NOMO-1 treated with DMSO at 0.1 percent for 48 hours (cell line): ENCODE results near the gene RASA3.

Experiments used
- DNase-seq: peaks from one replicate; lab custom pipeline; 2025; ENCODE audit not compliant: unreplicated experiment; lab: John Stamatoyannopoulos, UW

The RASA3 gene

DNA sequence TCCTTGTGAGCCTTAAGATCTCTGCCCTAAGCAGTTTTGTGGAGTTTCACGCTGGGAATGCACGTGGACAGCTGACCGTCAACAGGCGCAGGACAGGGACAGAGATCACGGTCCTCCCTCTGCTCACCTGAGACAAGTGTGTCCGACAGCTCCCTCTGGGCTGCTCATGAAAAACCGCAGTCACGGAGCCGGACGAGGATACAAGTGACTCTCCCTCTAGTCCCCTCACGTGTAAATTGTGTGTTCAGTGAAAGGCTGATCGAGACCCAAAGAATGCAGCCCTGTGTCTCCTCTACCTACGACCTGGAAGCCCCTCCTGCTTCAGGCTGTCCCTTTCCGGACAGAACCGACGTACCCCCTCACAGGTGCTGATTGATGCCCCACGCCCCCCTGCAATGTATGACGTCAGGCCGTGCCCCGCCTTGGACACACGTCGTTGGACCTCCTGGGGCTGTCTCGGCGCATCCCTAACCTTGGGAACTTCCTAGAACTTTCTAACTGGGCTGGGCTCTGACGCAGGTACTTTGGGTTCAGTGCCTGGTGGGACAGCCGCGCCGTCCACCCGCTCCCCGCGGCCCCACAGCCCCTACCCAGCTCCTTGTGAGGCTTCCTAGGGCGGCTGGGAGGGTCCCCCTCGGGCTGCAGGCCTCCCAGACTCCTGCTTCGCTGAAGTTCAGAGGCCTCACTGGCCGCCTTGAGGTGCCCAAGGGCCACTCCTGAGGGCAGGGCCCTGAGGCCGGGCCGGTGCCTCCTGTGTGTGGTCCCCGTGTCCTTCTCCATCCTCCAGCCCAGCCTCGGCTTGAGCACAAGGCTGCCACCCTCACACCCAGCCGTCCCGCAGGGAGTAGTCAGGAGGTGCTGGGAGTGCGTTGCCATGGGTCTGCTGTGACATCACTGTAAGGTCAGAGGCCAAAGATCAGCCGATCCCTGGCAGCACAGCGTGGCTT is 158.9 kb downstream of the RASA3 start, which contains the start of gene C13orf46:
Gene C13orf46, minus strand, starts transcription at position 859 of the 947 bp plus-strand sequence. Its CDS starts 79 bp downstream, at position 780.
- DNase-seq: no peak

DNA sequence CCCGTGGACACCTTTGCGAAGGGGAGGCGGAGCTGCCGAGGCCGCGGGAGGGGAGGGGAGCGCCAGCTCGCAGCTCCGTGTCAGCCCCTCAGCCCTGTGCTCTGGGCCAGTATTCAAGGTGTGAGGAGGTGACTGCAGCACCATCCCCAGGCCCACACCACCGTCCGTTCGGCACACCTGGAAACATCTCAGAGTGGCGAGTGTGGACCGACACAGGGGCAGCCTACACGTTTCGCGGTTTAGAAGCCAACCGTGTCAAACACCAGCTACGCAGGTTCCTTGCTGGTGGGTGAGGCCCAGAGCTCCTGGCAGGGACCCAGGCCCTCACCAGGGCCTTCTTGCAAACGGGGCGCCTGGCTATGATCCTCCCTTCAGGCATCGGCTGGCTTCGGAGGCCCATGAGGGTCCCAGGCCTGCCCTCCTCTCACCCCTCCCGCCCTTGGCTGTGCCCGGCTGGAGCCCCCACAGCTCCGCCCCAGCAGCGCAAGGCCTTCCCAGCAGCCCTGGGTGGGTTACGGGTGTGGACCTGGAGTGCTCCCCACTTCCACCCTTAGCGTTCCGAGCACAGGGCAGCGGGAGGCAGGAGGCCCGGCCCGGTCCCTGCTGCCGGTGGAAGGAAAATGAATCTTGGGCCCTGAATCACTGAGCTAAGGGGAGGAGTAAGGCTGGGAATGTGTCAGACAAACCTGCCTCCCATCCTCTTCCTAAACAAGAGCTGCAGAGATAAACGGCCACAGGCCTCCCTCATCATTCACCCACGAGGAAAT is 159.8 kb downstream of the RASA3 start:
- DNase-seq: no peak

DNA sequence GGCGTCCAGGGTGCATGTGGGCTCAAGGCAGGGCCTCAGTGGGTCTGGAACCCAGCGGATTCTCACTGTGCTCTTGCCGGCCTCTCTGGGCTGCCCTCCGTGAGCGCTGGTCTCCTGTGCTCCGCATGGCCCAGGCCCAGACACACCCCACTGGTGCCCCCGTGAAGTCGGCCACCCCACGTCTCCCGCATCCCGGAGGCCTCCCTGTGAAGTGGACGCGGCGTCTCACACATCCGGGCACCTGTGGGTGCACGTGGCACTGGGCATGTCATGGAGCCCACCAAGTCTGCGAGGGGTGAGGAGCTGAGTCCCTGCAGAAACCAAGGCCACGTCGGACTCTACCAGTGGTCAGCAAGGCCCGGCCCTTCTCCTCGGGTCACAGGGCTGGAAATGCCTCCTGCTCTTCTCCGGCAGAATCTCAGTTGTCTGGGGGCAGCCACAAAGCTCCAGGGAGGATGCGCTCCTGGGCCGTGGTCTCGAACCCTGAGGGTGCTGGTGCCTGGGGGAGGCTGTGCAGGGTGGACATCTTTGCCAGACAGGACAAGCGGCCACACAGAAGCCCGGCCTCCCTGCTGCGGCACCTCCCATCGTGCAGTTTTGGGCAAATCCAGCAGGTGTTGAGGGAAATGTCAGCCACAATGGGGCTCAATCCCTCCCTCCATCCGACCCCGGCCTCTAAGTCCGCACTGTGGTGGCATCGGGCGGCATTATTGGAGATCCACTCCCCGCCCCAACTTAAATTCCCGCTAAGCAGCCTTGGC is 160.8 kb downstream of the RASA3 start:
- no peak for DNase-seq

DNA sequence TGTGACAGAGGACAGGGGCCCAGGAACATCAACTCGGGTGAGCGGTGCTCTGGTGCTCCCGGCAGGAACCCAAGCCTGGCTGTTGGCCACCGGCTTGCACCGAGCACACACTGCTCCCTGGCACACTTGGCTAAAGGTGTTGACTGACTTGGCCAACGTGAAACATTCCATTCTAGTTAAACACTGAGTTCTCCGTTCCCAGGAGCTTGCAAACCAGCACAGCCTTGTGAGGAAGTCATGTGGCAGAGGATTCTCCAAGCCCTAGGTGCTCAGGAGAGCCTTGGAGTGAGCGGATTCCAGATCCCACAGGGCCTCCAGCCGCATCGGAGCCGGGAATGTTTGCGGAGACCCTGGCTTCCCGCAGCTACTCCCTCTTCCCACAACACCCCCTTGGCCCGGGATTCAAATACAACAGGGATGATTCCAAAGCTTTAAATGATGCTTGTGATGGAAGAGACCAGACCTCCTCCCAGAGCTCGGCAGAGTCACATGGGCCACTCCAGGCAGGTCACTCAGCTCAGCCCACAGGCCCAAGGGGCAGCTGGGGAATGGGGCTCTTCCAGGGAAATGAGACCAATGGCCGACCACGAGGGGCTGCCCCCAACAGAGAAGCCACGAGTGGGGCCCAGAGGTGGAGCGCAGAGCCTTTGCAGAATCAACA is 161.5 kb downstream of the RASA3 start:
- DNase-seq: no peak

DNA sequence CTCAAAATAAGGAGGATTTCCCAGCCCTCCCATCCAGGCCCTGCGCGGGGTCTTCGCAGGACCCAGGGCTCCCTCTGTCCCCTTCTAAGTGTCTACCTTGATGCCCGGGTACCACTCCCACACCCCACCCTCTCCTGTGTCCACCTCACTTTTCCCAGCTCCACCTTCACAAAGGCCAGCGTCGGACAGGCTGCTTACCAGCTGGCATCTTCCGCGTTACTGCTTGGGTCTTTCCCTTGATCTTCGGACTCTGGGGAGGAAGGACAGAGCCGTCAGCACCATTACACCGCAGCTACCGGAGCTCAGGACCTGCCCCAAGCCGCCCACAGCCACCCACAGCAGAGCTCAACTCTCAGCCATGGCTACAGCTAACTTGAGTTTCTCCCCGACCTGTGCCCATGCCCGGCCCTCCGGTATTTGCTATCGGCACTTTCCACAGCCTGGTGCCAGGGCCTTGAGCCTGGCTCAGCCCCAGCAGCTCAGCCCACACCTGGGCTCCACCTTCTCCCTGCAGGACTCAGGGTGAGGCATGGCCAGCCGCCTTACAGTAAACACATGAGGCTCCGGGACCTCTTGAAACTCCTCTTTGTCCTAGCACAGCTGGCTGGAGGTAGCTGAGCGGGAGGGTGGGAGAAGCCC is 162.3 kb downstream of the RASA3 start:
- no peak for DNase-seq

DNA sequence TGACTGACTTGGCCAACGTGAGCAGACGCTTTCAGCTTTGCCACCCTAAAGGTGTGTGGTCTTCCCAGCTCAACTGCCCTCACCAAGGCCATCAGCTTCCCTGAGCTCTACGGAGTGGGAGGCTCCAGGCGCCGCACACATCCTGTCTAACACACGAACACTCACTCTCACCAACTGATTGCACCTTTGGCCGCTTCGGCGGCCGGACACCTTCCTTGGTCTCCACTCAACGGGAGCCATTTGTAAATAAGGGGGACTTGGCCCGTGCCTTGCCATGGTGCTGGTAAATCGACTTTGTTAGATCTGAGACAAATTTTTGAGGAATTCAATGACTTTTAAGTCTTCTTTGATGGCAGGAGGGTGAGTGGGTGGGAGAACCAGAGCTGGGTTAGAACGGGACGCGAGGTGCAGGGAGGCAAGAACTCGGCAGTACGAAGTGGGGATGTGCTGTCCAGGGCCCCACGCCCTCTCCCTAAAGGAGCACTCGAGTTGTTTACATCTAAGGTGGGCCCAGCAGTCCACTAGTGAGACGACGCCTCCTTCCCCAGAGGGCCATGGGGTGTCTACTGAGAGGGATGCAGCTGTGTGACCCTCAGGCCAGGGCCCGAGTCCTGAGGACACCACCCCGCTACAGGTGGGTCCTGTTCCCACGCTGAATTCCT is 163.0 kb downstream of the RASA3 start:
- no peak for DNase-seq

DNA sequence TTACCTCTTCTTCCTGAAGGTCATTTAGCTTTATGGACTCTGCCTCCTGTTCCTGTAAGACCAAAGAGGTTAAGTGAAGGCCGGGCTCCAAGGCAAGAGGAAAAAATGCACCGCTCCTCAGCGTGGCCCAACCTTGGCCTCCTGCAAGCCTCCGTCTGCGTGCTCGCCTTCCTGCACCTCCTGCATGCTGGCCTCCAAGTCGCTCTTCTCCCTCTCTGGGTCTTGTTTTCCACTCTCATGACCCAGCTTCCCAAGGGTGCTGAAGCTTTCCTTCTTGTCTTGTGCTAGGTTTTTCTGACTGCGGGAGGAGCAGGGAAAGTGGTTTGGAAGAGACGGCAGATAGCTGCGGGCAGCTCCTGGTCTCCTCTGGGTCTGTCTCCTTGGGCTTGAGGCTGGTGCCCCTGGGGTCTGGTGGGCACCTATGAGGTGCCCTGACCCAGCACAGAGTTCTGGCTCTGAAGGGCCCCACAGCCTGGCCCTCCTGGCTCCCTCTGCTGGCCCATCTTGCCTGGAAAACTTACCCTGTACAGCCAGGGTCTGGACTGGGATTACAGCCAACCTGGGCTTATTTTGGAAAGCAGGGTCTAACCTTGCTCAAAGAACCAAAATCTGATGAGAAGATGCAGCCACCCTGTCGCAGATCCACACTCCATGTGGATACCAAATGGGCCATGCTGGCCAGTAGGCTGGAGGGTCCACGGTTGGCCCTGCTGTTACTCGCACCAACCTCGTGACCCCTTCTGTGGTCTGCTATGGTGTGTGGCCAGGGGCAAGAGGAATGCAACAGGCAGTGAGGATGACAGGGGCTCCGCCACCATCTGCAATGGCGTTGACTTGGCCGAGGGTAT is 163.7 kb downstream of the RASA3 start:
- DNase-seq: no peak

DNA sequence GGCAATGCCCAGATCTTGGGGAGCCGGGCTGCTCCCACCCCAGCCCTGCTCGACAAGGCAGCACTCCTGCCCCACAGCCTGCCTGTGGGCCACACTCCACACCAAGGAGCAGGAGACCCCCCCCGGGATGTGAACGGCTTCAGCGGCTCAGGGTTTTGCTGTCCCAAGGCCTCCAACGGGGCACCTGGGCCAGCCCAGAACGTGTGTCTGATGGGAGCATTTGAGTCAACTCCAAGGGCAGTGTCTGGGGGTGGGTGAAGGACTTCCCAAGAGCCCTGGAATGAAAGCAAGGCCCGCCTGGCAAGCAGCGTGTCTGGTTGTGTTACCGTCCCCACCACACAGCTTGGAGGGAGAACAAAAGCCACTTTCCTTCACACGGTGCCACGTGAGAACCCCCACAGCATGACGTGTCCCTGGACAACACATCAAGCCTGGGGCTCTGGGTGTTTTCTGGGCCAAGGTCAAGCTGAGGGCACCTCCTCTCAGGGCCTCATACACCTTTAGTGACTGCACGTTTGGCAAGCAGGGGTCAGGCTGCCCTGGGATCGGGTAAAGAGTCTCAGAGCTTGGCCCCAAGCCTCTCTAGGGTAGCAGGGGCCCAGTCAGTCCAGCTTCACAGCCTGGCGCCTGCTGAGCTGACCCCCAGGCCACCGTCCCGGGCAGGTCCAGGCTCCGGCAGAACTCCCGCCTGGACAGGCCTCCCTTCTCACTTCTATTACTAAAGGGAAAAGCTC is 164.5 kb downstream of the RASA3 start:
- DNase-seq: no peak

DNA sequence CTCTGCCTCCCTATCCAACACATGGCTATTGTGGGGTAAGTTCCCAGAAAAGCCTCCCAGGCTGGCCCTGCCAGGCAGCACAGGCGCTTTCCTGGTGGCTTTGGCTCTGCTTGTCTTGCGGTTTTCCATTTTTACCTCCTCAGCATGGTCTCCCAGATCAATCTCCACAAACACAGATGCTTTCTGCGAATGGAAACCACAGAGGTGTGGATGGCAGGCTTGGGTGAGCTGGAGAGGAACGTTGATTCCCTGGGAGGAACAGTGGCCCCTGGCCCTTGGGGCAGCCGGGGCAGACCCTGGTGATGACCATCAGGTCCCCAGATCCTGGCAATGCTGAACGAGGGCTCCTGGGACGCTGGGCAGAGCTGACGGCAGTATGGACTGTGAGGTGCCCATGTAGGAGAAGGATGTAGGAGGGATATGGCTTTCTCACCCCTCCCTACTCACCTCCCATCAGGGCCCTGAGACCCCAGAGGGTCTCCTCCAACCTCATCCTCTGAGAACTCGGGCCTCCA is 165.2 kb downstream of the RASA3 start:
- no peak for DNase-seq

DNA sequence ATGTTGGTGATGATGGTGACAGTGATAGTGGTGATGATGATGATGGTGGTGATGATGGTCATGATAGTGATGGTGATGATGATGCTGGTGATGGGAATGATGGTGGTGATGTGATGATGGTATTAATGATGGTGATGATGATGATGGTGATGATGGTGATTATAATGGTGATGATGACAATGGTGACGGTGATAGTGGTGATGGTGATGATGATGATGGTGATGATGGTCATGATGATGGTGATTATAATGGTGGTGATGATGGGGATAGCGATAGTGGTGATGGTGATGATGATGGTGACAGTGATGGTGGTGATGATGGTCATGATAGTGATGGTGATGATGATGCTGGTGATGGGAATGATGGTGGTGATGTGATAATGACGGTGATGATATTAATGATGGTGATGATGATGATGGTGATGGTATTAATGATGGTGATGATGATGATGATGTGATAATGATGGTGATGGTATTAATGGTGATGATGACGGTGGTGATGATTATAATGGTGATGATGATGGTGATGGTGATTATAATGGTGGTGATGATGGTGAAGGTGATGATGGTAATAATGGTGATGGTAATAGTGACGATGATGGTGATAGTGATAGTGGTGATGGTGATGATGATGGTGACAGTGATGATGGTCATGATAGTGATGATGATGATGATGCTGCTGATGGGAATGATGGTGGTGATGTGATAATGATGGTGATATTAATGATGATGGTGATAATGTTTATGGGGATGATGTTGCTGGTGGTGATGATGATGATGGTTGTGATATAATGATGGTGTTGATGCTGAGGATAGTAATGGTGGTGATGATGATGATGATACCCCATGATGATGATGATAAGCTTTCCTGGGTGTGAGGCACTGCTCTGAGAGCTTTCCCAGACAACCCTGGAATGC is 166.2 kb downstream of the RASA3 start:
- DNase-seq: no peak

DNA sequence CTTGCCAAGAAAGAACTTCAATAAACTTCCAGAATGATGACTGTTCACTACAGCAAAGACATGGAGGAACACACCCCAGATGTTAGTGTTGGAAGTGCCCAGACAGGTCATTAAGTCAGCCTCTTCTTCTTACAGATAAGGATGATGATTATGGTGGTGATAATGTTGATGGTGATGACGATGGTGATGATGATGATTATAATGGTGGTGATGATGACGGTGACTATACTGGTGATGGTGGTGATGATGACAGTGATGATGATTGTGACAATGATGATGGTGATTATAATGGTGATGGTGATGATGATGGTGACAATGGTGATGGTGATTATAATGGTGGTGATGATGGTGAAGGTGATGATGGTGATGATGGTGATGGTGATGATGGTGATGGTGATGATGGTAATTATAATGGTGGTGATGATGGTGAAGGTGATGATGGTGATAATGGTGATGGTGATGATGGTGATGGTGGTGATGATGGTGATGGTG is 167.0 kb downstream of the RASA3 start:
- DNase-seq: no peak

DNA sequence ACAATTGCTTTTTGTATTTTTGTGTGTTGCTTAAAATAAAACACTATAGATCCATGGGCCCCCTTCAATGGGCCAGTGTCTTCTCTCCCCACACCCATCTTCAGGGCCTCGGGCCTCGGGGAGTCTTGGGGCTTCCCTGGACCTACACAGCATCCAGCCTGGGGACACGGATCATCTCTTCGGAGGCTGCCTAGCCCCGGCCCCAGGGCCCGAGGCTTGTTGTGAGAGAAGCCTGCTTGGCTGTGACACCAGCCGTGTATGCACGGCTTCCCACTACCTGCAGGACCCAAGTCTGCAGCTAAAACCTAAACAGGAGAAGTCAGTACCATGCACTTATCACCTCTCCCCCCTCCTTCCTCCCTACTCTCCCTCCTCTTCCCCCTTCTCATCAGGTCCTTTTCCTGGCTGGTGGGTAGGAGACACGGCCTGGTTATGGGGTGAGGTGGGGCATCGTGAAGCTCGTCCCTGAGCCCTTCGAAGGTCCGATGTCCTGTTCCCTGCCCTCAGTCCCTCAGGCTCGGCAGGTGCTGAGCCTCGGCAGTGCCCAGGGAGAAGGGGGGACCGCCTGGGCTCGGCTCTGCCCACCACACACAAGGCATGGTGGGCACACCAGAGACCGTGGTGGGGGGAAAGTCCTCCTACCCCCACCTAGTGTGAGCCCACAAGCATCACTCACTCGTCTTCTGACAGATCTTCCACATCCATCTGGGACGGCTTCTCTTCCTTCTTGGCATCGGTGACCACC is 168.0 kb downstream of the RASA3 start:
- DNase-seq: no peak

DNA sequence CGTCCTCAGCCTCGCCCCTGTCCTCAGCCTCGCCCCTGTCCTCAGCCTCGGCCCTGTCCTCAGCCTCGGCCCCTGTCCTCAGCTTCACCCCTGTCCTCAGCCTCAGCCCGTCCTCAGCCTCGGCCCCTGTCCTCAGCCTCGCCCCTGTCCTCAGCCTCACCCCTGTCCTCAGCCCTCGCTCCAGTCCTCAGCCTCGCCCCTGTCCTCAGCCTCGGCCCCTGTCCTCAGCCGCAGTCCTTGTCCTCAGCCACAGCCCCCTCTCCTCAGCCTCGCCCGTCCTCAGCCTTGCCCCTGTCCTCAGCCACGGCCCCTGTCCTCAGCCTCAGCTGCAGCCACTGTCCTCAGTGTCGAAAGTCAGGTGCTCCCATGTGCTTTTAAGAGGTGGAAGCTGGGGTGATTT is 169.0 kb downstream of the RASA3 start:
- no peak for DNase-seq

DNA sequence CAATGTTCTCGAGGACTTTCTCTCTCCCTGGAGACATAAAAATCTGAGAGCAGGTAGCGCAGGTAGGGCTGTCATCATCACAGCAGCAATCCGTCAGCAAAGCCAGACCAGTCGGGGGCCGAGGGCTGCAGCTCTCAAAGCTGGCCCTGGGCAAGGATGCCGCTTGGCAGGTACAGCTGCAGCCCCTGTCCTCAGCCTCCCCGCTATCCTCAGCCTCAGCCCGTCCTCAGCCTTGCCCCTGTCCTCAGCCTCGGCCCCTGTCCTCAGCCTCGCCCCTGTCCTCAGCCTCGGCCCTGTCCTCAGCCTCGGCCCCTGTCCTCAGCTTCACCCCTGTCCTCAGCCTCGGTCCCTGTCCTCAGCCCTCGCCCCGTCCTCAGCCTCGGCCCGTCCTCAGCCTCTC is 169.4 kb downstream of the RASA3 start:
- DNase-seq: no peak

DNA sequence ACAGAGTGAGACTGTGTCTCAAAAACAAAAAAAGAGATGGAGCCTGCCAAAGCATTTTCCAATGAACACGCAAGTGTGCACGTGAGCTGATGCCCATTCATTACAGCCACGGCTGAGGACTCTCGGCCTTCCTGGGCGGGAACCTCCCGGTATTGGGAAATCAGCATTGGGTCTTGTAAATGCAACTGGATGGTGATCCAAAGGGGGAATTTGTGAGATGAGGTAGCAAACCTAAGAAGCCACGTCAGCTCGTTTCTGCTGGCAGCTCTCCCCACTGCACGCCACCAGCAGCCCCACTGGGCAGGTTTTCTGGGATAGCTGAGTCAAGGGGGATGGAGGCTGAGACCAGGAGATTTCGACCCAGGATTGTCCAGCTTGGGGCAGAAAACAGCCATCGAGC is 170.0 kb downstream of the RASA3 start:
- no peak for DNase-seq
